OCI-LY1 (cell line): Measurements from ENCODE around the gene RAB41.

ENCODE experiments used
- H2AFZ ChIP-seq: fragments of 200-600 bp; sonication (generic), shearing (Covaris generic); 2 replicates; pipeline ENCODE4 v1.6.0; 2014; ENCODE audit warnings: antibody characterized with exemption, mild to moderate bottlenecking, low read length
- H3F3A ChIP-seq: fragments of 200-600 bp; sonication (generic), shearing (Covaris generic); 2 replicates; pipeline ENCODE4 v1.6.0; 2014; ENCODE audit warnings: mild to moderate bottlenecking, antibody characterized with exemption, low read length, moderate library complexity; ENCODE audit not compliant: insufficient read depth
- H3K27ac ChIP-seq: fragments of 200-600 bp; sonication (generic); 2 replicates; pipeline ENCODE4 v1.5.1; 2014; ENCODE audit warnings: low read length, mixed run types, mild to moderate bottlenecking, low read depth; ENCODE audit not compliant: poor library complexity, severe bottlenecking
- H3K27me3 ChIP-seq: fragments of 200-600 bp; sonication (generic); 2 replicates; pipeline ENCODE4 v1.6.0; 2014; ENCODE audit warnings: antibody characterized with exemption, mild to moderate bottlenecking, low read length, moderate library complexity; ENCODE audit not compliant: insufficient read depth
- H3K36me3 ChIP-seq: fragments of 200-600 bp; sonication (generic); 2 replicates; pipeline ENCODE4 v1.6.1; 2014; ENCODE audit warnings: mild to moderate bottlenecking, antibody characterized with exemption, low read length, moderate library complexity, mixed read lengths; ENCODE audit not compliant: insufficient read depth
- H3K4me1 ChIP-seq: fragments of 200-600 bp; sonication (generic); 2 replicates; pipeline ENCODE4 v1.5.1; 2014; ENCODE audit warnings: mild to moderate bottlenecking, low read length, moderate library complexity; ENCODE audit not compliant: insufficient read depth, severe bottlenecking
- H3K4me2 ChIP-seq: fragments of 200-600 bp; sonication (generic), shearing (Covaris generic); 2 replicates; pipeline ENCODE4 v1.6.1; 2014; ENCODE audit warnings: low read length
- H3K4me3 ChIP-seq: fragments of 200-600 bp; sonication (generic); 2 replicates; pipeline ENCODE4 v1.5.1; 2014; ENCODE audit warnings: low read length, low read depth, mild to moderate bottlenecking, mixed read lengths; ENCODE audit not compliant: poor library complexity, severe bottlenecking
- H3K79me2 ChIP-seq: fragments of 200-600 bp; shearing (Covaris generic); 2 replicates; pipeline ENCODE4 v1.6.1; 2016; ENCODE audit warnings: mixed run types, low read length, mixed read lengths; ENCODE audit not compliant: insufficient read depth
- H3K9ac ChIP-seq: fragments of 200-600 bp; sonication (generic), shearing (Covaris generic); 2 replicates; pipeline ENCODE4 v1.6.1; 2014; ENCODE audit warnings: mild to moderate bottlenecking, low read length, mixed read lengths
- H3K9me2 ChIP-seq: fragments of 200-600 bp; sonication (generic), shearing (Covaris generic); 2 replicates; pipeline ENCODE4 v1.6.1; 2014; ENCODE audit warnings: low read depth, mild to moderate bottlenecking, low read length, mixed read lengths
- H3K9me3 ChIP-seq: fragments of 200-600 bp; shearing (Covaris generic); 2 replicates; pipeline ENCODE4 v1.6.1; 2014; ENCODE audit warnings: low read length, mixed read lengths
- H4K20me1 ChIP-seq: fragments of 200-600 bp; sonication (generic), shearing (Covaris generic); 2 replicates; pipeline ENCODE4 v1.6.0; 2016; ENCODE audit warnings: mild to moderate bottlenecking, low read length; ENCODE audit not compliant: insufficient read depth
- EZH2 ChIP-seq: fragments of 200-600 bp; sonication (generic), shearing (Covaris generic); IDR thresholded peaks from 2 replicates; pipeline ENCODE4 v1.8.0; 2017; ENCODE audit warnings: borderline replicate concordance, mixed run types, mild to moderate bottlenecking, antibody characterized with exemption, low read length, moderate library complexity, mixed read lengths
- TF ChIP-seq, protein P1 (sequence below): fragments of 200-600 bp; sonication (generic), shearing (Covaris generic); IDR thresholded peaks from 2 replicates; pipeline ENCODE4 v1.5.1; 2017; ENCODE audit warnings: mild to moderate bottlenecking, antibody characterized with exemption, low read length, moderate library complexity, mixed read lengths

Gene RAB41

DNA sequence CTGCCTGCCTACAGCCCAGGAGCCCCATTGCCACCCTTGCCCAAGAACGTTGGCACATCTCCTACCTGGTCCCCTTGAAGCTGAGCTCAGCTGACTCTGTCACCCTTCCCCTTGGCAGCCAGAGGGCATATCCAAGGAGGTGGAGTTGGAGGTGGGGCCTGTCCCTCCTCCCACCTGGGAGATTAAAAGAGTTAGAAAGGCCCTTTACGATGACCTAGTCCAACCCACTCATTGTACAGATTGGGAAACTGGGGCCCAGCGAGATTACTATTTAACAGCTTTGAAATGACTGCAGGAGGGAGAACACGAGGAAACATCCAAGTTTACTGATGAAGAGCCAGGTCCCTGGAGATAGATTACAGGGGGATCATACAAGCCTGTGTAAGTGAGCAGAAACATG, 21.9 kb upstream of the RAB41 start, which contains the start of gene P2RY4:
Gene P2RY4, minus strand, starts transcription at position 101 of the 400 bp plus-strand sequence. CDS start 580 bp downstream, outside the sequence.
- H3F3A ChIP-seq = no peaks in the 10 kb centered on the region
- no peak within 1 kb of the TSS for H2AFZ ChIP-seq
- no peaks in the 10 kb centered on the region for H3K79me2 ChIP-seq
- no peaks in the 10 kb centered on the region for H4K20me1 ChIP-seq
- TF ChIP-seq EZH2 = no peak
- TF ChIP-seq, protein P1, sequence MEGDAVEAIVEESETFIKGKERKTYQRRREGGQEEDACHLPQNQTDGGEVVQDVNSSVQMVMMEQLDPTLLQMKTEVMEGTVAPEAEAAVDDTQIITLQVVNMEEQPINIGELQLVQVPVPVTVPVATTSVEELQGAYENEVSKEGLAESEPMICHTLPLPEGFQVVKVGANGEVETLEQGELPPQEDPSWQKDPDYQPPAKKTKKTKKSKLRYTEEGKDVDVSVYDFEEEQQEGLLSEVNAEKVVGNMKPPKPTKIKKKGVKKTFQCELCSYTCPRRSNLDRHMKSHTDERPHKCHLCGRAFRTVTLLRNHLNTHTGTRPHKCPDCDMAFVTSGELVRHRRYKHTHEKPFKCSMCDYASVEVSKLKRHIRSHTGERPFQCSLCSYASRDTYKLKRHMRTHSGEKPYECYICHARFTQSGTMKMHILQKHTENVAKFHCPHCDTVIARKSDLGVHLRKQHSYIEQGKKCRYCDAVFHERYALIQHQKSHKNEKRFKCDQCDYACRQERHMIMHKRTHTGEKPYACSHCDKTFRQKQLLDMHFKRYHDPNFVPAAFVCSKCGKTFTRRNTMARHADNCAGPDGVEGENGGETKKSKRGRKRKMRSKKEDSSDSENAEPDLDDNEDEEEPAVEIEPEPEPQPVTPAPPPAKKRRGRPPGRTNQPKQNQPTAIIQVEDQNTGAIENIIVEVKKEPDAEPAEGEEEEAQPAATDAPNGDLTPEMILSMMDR = no peak
- H3K9me2 ChIP-seq = no peaks in the 10 kb centered on the region
- H3K4me3 ChIP-seq = no peak within 1 kb of the TSS
- no peak within 1 kb of the TSS for H3K27ac ChIP-seq
- no peaks in the 10 kb centered on the region for H3K9me3 ChIP-seq
- no peaks in the 10 kb centered on the region for H3K27me3 ChIP-seq
- H3K4me1 ChIP-seq = no peaks in the 10 kb centered on the region
- H3K9ac ChIP-seq = no peak within 1 kb of the TSS
- H3K4me2 ChIP-seq = no peak within 1 kb of the TSS
- H3K36me3 ChIP-seq = no peaks in the 10 kb centered on the region

DNA sequence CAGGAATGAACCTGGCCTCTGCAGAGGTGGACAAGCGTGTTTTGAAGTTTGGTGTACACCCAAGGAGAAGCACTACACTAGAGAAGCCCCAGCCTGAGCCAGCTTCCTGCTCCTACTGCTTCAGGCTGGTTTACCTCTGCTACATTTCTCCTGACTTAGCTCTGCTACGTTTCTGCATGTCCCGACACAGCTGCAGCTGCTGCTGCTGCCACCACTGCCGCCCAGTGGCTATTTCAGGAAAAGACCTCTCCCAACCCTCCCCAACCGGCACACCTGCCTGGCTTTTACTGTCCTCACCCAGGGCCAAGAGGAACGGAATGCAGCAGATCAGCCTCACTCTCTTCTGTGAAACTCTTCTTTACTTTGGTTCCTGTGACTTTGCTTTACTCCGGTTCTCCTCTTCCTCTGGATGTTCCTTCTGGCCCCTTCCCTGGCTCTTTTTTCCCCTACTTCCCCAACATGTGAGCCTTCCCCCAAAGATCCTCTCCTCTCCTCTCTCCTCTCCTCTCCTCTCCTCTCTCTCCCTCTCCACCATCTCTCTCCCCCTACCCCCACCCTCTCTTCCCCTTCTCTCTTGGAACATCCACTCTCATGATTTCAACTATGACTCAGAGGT, 18.9 kb upstream of the RAB41 start:
- Histone ChIP-seq H3K27me3 (no peaks in the 10 kb centered on the region), H3F3A (no peaks in the 10 kb centered on the region), H3K4me1 (no peaks in the 10 kb centered on the region), H3K79me2 (no peaks in the 10 kb centered on the region), H3K27ac (no peak overlapping the region), H3K4me2 (no peak overlapping the region), H2AFZ (no peak overlapping the region), H3K9ac (no peak overlapping the region), H3K4me3 (no peak overlapping the region), H3K9me2 (no peaks in the 10 kb centered on the region), H4K20me1 (no peaks in the 10 kb centered on the region), H3K9me3 (no peaks in the 10 kb centered on the region), H3K36me3 (no peaks in the 10 kb centered on the region)
- TF ChIP-seq, protein P1 = peak; percentile 49
- TF ChIP-seq EZH2 = no peak

DNA sequence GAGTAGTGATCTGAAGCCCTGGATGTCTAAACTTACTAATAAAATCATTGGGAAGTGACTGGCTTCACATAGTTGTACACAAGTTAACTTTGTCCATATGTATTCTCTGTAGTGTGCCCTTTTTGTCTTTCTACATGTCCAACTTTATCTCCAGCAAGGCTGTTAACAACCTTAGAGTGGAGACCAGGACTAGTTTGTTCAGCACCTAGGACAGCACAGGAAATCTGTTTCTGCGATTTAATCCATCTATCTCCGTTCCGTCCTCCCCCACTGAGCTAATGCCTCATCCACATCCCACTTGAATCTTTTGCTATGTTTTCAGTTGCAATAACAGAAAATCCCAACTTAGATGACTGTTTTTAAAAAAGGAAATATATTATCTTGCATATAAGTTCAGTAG, 17.2 kb upstream of the RAB41 start:
- Histone ChIP-seq H3K4me1 (no peaks in the 10 kb centered on the region), H3K4me2 (no peak overlapping the region), H3K27ac (no peak overlapping the region), H3K4me3 (no peak overlapping the region), H3K9me2 (no peaks in the 10 kb centered on the region), H2AFZ (no peak overlapping the region), H3F3A (no peaks in the 10 kb centered on the region), H3K27me3 (no peaks in the 10 kb centered on the region), H3K9ac (no peak overlapping the region), H3K9me3 (no peaks in the 10 kb centered on the region), H4K20me1 (no peaks in the 10 kb centered on the region), H3K79me2 (no peaks in the 10 kb centered on the region), H3K36me3 (no peaks in the 10 kb centered on the region)
- no peak for TF ChIP-seq EZH2
- TF ChIP-seq, protein P1 = no peak
